Measurements from ENCODE around the gene ACTG1. TPM values are rescaled to one million over a fixed set of nuclear protein-coding genes. Genes with fewer than 3 reads are reported as not detected.

Gene ACTG1
- total and polyA plus RNA-seq, 2 of the 4 experiments (the other 2 are of a cell fraction), result 10,907 to 15,732 TPM

- TF ChIP-seq CTCF (conservative IDR thresholded peaks at IDR 0.05; ENCODE audit: low read depth, low read length) (no peak), FOS (IDR thresholded peaks at IDR 0.05; ENCODE audit: low read depth, low read length) (no peak)
These were observed 1.3 kb upstream of the ACTG1 start (continued) for GRCh38 chr17:81513753-81514488.

- Histone ChIP-seq H2BK5ac (ENCODE audit: low read depth, low read length, poor library complexity, severe bottlenecking) (peak overlapping the region; percentile 95), H4K8ac (ENCODE audit: low read depth in 2 of 2, low read length in 2 of 2) (peak overlapping the region; percentile 92 to 96), H3K36me3 (ENCODE audit: control insufficient read depth, insufficient read depth, low read length) (peaks cover 37% of the 10 kb centered on the region), H4K20me1 (ENCODE audit: insufficient read depth, low read length) (peaks cover 62% of the 10 kb centered on the region), H3K4ac (ENCODE audit: low read depth, low read length) (peak overlapping the region; percentile 99), H2BK120ac (ENCODE audit: low read depth, low read length) (peak overlapping the region; percentile 90), H3K4me3 (ENCODE audit: insufficient read depth, low read depth, low read length) (peak overlapping the region; percentile 43), H2AFZ (replicated peaks; ENCODE audit: low read length, poor library complexity) (peak overlapping the region; percentile 86), H2BK20ac (ENCODE audit: low read depth, low read length) (no peak overlapping the region; the same call in 1 of the 2 replicates), H3K9ac (ENCODE audit: low read depth, low read length) (peak overlapping the region; percentile 97), H2BK15ac (ENCODE audit: low read depth, low read length) (peak overlapping the region; percentile 76; the same call in 1 of the 3 replicates), H4K91ac (ENCODE audit: insufficient read depth, low read depth, low read length) (peak overlapping the region; percentile 99), H2AK5ac (ENCODE audit: low read depth, low read length) (peak overlapping the region; percentile 99), H3K18ac (ENCODE audit: low read depth, low read length) (peak overlapping the region; percentile 72), H3K4me1 (ENCODE audit: control insufficient read depth, insufficient read depth, low read length) (peaks cover 20% of the 10 kb centered on the region), H3K79me1 (ENCODE audit: low read depth in 1 of 2, low read length in 2 of 2) (peaks cover 6 to 66% of the 10 kb centered on the region in 2 experiments; a peak in 3 of 4 replicates), H3K4me2 (ENCODE audit: low read depth, low read length) (peak overlapping the region; percentile 84), H3K9me3 (ENCODE audit: control insufficient read depth, insufficient read depth, low read length) (no peaks in the 10 kb centered on the region), H3K56ac (ENCODE audit: extremely low read depth, insufficient read depth, low read length) (peak overlapping the region; percentile 94), H4K5ac (ENCODE audit: low read depth, low read length) (peak overlapping the region; percentile 74), H3K27me3 (ENCODE audit: control insufficient read depth, insufficient read depth, low read length) (no peaks in the 10 kb centered on the region), H3K9me1 (ENCODE audit: insufficient read depth, low read length) (no peaks in the 10 kb centered on the region), H3K27ac (ENCODE audit: insufficient read depth, low read length) (peak overlapping the region; percentile 99), H3K23ac (ENCODE audit: low read depth, low read length) (peak overlapping the region; percentile 77), H2AK9ac (replicated peaks; ENCODE audit: low read depth, low read length, poor library complexity) (peak overlapping the region; percentile 100), H3K14ac (replicated peaks; ENCODE audit: low read depth, low read length) (peak overlapping the region; percentile 93)
- ATAC-seq (ENCODE audit: low read depth) (peak; percentile 1), DNase-seq (peak; percentile 43)
- in situ Hi-C loops (cut with MboI; ENCODE audit: low sequenced_read_pairs), result no loop called here
- no TSS peak for BruUV-seq (replicated peaks)
- ChIA-PET CTCF (no interaction called here), POLR2A (ENCODE audit: unreplicated experiment) (interaction anchor here (0.5 to 0.9 kb wide), 2 partner anchors 15 to 118 kb away, joined by 3 to 5 read pairs; partner anchors contain the start of gene BAHCC1)
- intact Hi-C loops (cut with micrococcal nuclease), result no loop called here
- WGBS, 2 experiments (ENCODE audit: extremely low coverage in 2 of 2, insufficient read length in 1 of 2), result 0% methylated on average over 5 of the region's 23 CpGs; no CpG with 5 or more reads in 1 of the 2 experiments
- dilution Hi-C loops (cut with HindIII; ENCODE audit: low sequenced_read_pairs, unreplicated experiment), result no loop called here
- TF ChIP-seq MAZ (IDR thresholded peaks at IDR 0.05; ENCODE audit: borderline replicate concordance, low read depth, low read length), result no peak
- TF ChIP-seq USF2 (IDR thresholded peaks at IDR 0.05; ENCODE audit: low read depth, low read length), result no peak
- TF ChIP-seq RAD21 (IDR thresholded peaks at IDR 0.05; ENCODE audit: low read length), result no peak
- TF ChIP-seq MAFK (IDR thresholded peaks at IDR 0.05; ENCODE audit: low read depth, low read length), result no peak
- TF ChIP-seq MXI1 (IDR thresholded peaks at IDR 0.05; ENCODE audit: borderline replicate concordance, low read depth, low read length), result no peak
- TF ChIP-seq FOS (IDR thresholded peaks at IDR 0.05; ENCODE audit: low read depth, low read length), result no peak
- no peak for TF ChIP-seq ELK1 (IDR thresholded peaks at IDR 0.05; ENCODE audit: borderline replicate concordance, low read depth, low read length)
- no peak; the same call in 1 of the 2 replicates for TF ChIP-seq POLR2A (IDR thresholded peaks at IDR 0.05; ENCODE audit: low read depth, low read length)
- no peak for TF ChIP-seq CEBPB (IDR thresholded peaks at IDR 0.05; ENCODE audit: low read depth, low read length)
- TF ChIP-seq SMC3 (IDR thresholded peaks at IDR 0.05; ENCODE audit: low read depth, low read length), result no peak
- no peak for TF ChIP-seq RCOR1 (IDR thresholded peaks at IDR 0.05; ENCODE audit: insufficient replicate concordance, low read length)
These were observed 763 bp upstream of the ACTG1 start for GRCh38 chr17:81513372-81513752.
